HepG2 (cell line): ENCODE results near the gene MCF2L. TPM values are rescaled to one million over a fixed set of nuclear protein-coding genes. Genes with fewer than 3 reads are reported as not detected.

Experiments
- ATAC-seq: fragments of 200-7000 bp; cut with Tn5 transposase; 3 replicates; pipeline ENCODE4 v1.9.1; 2020; ENCODE audit warnings: mild to moderate bottlenecking, moderate library complexity
- BruUV-seq: library from RNA; stranded (reverse); fragments of 400-500 nt; replicated peaks from 2 replicates; lab custom pipeline; 2021; lab: Mats Ljungman, UMichigan
- CTCF ChIA-PET: fragments of 300-600 bp; formaldehyde crosslinking; extraction: SDS; loops from one replicate; lab custom pipeline; 2021; ENCODE audit warnings: low total read pairs, inconsistent platforms, low intra/inter-chr PET ratio; lab: Yijun Ruan, JAX
- POLR2A ChIA-PET: fragments of 350-600 bp; sonication (Branson Sonifier 250); formaldehyde crosslinking; loops from one replicate; lab custom pipeline; 2020; ENCODE audit warnings: antibody characterized with exemption, inconsistent platforms; lab: Yijun Ruan, JAX
- DNase-seq: peaks from one replicate; pipeline ENCODE4 v3.0.0-alpha.2; 2015; ENCODE audit warnings: low spot score
- FAIRE-seq: peaks from 3 replicates; lab custom pipeline; 2011; peaks lifted over from hg19 to GRCh38; lab: Jason Lieb, UNC
- H2AFZ ChIP-seq: one replicate; pipeline ENCODE4 v1.6.1; 2011; ENCODE audit warnings: low read length, inconsistent platforms
- H3K27ac ChIP-seq: fragments of 300-600 bp; 3 replicates; pipeline ENCODE4 v1.8.0; 2011; ENCODE audit warnings: mixed run types, mild to moderate bottlenecking, mixed read lengths, low read length, inconsistent platforms; ENCODE audit not compliant: insufficient read depth; ENCODE audit errors: extremely low read length
- H3K27me3 ChIP-seq, 2 experiments: fragments of 200-600 bp in 1 of 2; 2 replicates in 1 of 2; 3 replicates in 1 of 2; pipeline versions ENCODE4 v1.6.0 to v1.8.0; 2011; ENCODE audit warnings: low read length in 2 of 2, mild to moderate bottlenecking in 2 of 2, moderate library complexity in 2 of 2, inconsistent platforms in 1 of 2; ENCODE audit not compliant: insufficient read depth in 2 of 2, control insufficient read depth in 1 of 2
- H3K36me3 ChIP-seq, 2 experiments: fragments of 200-600 bp in 1 of 2; replicated peaks in 1 of 2; 2 replicates in 1 of 2; 3 replicates in 1 of 2; pipeline versions ENCODE4 v1.5.1 to v1.8.0; 2011; ENCODE audit warnings: low read length in 2 of 2, inconsistent platforms in 1 of 2; ENCODE audit not compliant: insufficient read depth in 2 of 2, control insufficient read depth in 1 of 2
- H3K4me1 ChIP-seq: 2 replicates; pipeline ENCODE4 v1.5.1; 2012; ENCODE audit warnings: low read length, inconsistent platforms; ENCODE audit not compliant: insufficient read depth
- H3K4me2 ChIP-seq: 2 replicates; pipeline ENCODE4 v1.6.0; 2011; ENCODE audit warnings: low read depth, low read length, inconsistent platforms
- H3K4me3 ChIP-seq, 3 experiments: fragments of 200-600 bp in 1 of 3; sonication (generic), shearing (Covaris generic) in 1 of 3; replicated peaks in 1 of 3; 2 replicates each; pipeline ENCODE4 v1.5.1; 2011 to 2016; ENCODE audit warnings: low read length in 3 of 3, inconsistent platforms in 2 of 3, low read depth in 2 of 3, mild to moderate bottlenecking in 2 of 3, control low read depth in 1 of 3, mixed read lengths in 1 of 3; ENCODE audit not compliant: insufficient read depth in 1 of 3
- H3K79me2 ChIP-seq: one replicate; pipeline ENCODE4 v1.6.1; 2011; ENCODE audit warnings: low read length, inconsistent platforms; ENCODE audit not compliant: insufficient read depth
- H3K9ac ChIP-seq: 2 replicates; pipeline ENCODE4 v1.6.0; 2011; ENCODE audit warnings: mild to moderate bottlenecking, low read depth, low read length, inconsistent platforms; ENCODE audit not compliant: insufficient read depth
- H3K9me3 ChIP-seq: 2 replicates; pipeline ENCODE4 v1.5.1; 2012; ENCODE audit warnings: mild to moderate bottlenecking, low read length
- H4K20me1 ChIP-seq: 2 replicates; pipeline ENCODE4 v1.6.0; 2011; ENCODE audit warnings: inconsistent platforms, mild to moderate bottlenecking, low read length, moderate library complexity; ENCODE audit not compliant: insufficient read depth
- ZNF703 ChIP-seq: sonication (generic); formaldehyde crosslinking; IDR thresholded peaks from 2 replicates; pipeline ENCODE4 v1.5.1; 2020; ENCODE audit warnings: missing genetic modification reagents, mild to moderate bottlenecking, moderate library complexity, borderline replicate concordance
- WGBS: methylation state at CpG from one replicate; pipeline ENCODE4 v1.1.6; 2017; ENCODE audit warnings: low lambda C conversion rate; 5-methylcytosine and 5-hydroxymethylcytosine counted together
- in situ Hi-C: cut with HindIII; loops from 2 replicates; pipeline ENCODE4 v1.10.0; 2017; ENCODE audit warnings: low pct_unique_long_range_greater_than_20kb; ENCODE audit not compliant: extremely low pct_ligation_motif_present
- intact Hi-C: fragments of 100-400 bp; cut with micrococcal nuclease; formaldehyde crosslinking; loops from one replicate; pipeline ENCODE4 v1.10.0; 2022; ENCODE audit not compliant: unreplicated experiment
- polyA plus RNA-seq, 8 experiments: library from polyadenylated mRNA; depleted of rRNA in 3 of 8; stranded (reverse) in 7 of 8; unstranded in 1 of 8; fragments of >200 nt; fragmentation: Illumina TruSeq in 4 of 8; extraction: Trizol in 4 of 8; gene quantifications; 2 replicates each; pipeline versions ENCODE4 v1.2.1 to v1.2.3, GENCODE V29; 2011 to 2016; ENCODE audit warnings: low read depth in 4 of 8, missing spikeins in 1 of 8, mixed read lengths in 1 of 8; ENCODE audit not compliant: insufficient read depth in 1 of 8
- total RNA-seq, 5 experiments: library from RNA; depleted of rRNA; stranded (reverse); fragments of >200 nt; fragmentation: Illumina TruSeq; extraction: Trizol; gene quantifications; 2 replicates each; pipeline ENCODE4 v1.2.3, GENCODE V29; 2016; ENCODE audit warnings: low read depth in 1 of 5
- TF ChIP-seq, protein P1 (sequence below): sonication (generic); formaldehyde crosslinking; conservative IDR thresholded peaks from 2 replicates; pipeline ENCODE4 v1.4.0; 2020; ENCODE audit warnings: mild to moderate bottlenecking, missing genetic modification reagents, moderate library complexity
- TF ChIP-seq, protein P2 (sequence below): sonication (generic); formaldehyde crosslinking; IDR thresholded peaks from 2 replicates; pipeline ENCODE4 v1.4.0; 2020; ENCODE audit warnings: mild to moderate bottlenecking, missing genetic modification reagents

Gene MCF2L
- total and polyA plus RNA-seq, 2 of the 13 experiments (the other 11 are each of a cell fraction or from before 2014, with no cell fraction given) = 19.4 to 28.4 TPM

DNA sequence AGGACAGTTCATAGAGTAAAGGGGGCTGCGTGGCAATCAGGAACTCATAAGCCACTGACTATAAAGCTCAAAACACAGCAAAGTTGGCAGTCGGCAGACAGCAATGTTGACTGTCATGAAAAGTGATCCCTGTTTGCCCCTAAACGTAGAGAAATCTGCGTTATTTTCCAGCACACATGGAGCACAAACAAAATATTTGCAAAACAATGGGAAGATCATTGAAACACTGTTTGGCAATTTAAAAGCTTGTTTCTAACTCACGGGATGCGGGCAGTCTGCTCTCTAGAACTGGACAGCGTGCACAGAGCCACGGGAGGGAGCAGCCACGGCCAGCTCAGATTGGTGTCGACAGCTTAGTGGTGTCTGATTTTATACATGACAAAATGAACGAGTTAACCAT lies 130.1 kb downstream of the MCF2L start:
- no peaks in the 10 kb centered on the region for H4K20me1 ChIP-seq
- ChIA-PET CTCF (no interaction called here), POLR2A (interaction anchor here (1.5 kb wide), 1 partner anchor 24 kb away, joined by 4 read pairs; the partner anchor contains the start of gene F10)
- no peak overlapping the region for H3K9ac ChIP-seq
- H3K79me2 ChIP-seq = no peaks in the 10 kb centered on the region
- intact Hi-C loops (no loop called here), in situ Hi-C loops (no loop called here)
- FAIRE-seq (no peak), ATAC-seq (no peak), DNase-seq (no peak)
- no peaks in the 10 kb centered on the region for H3K27me3 ChIP-seq
- TF ChIP-seq, protein P1, sequence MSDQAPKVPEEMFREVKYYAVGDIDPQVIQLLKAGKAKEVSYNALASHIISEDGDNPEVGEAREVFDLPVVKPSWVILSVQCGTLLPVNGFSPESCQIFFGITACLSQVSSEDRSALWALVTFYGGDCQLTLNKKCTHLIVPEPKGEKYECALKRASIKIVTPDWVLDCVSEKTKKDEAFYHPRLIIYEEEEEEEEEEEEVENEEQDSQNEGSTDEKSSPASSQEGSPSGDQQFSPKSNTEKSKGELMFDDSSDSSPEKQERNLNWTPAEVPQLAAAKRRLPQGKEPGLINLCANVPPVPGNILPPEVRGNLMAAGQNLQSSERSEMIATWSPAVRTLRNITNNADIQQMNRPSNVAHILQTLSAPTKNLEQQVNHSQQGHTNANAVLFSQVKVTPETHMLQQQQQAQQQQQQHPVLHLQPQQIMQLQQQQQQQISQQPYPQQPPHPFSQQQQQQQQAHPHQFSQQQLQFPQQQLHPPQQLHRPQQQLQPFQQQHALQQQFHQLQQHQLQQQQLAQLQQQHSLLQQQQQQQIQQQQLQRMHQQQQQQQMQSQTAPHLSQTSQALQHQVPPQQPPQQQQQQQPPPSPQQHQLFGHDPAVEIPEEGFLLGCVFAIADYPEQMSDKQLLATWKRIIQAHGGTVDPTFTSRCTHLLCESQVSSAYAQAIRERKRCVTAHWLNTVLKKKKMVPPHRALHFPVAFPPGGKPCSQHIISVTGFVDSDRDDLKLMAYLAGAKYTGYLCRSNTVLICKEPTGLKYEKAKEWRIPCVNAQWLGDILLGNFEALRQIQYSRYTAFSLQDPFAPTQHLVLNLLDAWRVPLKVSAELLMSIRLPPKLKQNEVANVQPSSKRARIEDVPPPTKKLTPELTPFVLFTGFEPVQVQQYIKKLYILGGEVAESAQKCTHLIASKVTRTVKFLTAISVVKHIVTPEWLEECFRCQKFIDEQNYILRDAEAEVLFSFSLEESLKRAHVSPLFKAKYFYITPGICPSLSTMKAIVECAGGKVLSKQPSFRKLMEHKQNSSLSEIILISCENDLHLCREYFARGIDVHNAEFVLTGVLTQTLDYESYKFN = no peak
- TF ChIP-seq, protein P2, sequence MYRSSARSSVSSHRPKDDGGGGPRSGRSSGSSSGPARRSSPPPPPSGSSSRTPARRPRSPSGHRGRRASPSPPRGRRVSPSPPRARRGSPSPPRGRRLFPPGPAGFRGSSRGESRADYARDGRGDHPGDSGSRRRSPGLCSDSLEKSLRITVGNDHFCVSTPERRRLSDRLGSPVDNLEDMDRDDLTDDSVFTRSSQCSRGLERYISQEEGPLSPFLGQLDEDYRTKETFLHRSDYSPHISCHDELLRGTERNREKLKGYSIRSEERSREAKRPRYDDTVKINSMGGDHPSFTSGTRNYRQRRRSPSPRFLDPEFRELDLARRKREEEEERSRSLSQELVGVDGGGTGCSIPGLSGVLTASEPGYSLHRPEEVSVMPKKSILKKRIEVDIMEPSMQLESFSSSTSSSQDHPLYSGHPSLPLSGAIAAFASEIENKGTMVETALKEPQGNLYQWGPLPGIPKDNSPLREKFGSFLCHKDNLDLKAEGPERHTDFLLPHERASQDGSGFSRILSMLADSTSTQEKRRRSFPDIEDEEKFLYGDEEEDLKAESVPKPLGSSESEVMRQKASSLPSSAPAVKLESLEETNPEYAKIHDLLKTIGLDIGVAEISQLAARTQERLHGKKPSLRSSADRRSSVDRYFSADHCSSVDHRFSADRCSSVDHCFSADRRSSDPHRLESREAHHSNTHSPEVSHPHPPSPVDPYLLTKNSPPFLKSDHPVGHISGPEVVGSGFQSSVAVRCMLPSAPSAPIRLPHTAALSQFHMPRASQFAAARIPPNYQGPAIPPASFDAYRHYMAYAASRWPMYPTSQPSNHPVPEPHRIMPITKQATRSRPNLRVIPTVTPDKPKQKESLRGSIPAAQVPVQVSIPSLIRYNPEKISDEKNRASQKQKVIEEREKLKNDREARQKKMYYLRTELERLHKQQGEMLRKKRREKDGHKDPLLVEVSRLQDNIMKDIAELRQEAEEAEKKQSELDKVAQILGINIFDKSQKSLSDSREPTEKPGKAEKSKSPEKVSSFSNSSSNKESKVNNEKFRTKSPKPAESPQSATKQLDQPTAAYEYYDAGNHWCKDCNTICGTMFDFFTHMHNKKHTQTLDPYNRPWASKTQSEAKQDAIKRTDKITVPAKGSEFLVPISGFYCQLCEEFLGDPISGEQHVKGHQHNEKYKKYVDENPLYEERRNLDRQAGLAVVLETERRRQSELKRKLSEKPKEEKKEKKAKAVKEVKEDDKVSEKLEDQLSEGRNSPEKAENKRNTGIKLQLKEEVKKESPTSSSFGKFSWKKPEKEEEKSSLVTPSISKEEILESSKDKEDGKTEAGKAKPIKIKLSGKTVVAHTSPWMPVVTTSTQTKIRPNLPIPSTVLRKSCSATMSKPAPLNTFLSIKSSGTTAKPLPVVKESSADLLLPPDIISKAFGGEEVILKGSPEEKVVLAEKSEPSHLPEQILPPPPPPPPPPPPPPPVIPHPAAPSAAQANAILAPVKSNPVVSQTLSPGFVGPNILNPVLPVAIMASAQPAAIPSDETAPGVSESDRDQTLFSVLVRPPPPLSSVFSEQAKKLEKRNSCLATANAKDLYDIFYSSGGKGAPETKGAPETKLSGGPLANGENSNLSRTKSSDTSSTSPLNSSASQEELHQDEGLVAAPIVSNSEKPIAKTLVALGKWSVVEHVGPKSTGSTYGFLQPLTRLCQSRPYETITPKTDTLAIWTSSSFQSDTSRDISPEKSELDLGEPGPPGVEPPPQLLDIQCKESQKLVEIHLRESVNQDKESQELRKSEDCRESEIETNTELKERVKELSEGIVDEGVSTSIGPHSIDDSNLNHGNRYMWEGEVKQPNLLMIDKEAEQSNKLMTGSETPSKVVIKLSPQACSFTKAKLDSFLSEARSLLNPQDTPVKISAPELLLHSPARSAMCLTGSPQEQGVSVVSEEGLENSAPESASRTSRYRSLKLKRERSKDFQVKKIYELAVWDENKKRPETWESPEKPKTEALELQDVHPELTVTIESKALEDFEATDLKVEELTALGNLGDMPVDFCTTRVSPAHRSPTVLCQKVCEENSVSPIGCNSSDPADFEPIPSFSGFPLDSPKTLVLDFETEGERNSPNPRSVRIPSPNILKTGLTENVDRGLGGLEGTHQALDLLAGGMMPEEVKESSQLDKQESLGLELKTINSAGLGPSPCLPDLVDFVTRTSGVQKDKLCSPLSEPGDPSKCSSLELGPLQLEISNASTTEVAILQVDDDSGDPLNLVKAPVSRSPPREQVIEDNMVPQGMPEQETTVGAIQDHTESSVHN (CRISPR knock-in tag) = no peak
- TF ChIP-seq ZNF703 (CRISPR knock-in tag) = no peak
- no peak overlapping the region for H2AFZ ChIP-seq
- no peaks in the 10 kb centered on the region for H3K36me3 ChIP-seq
- peaks cover 19% of the 10 kb centered on the region for H3K4me1 ChIP-seq
- H3K4me2 ChIP-seq = no peak overlapping the region
- H3K27ac ChIP-seq = no peak overlapping the region
- no peak overlapping the region for H3K4me3 ChIP-seq
- no TSS peak for BruUV-seq
- no peaks in the 10 kb centered on the region for H3K9me3 ChIP-seq
- 85% methylated on average over 11 of the region's 11 CpGs for WGBS
